Endodermal cell (in vitro differentiated cells): Measurements from ENCODE around the gene HBS1L. TPM values are rescaled to one million over a fixed set of nuclear protein-coding genes. Genes with fewer than 3 reads are reported as not detected.

ENCODE experiments used
- DNase-seq: peaks from one replicate; pipeline ENCODE4 v3.0.0-alpha.2; 2017
- H3K27ac ChIP-seq: 2 replicates; pipeline ENCODE4 v1.5.1; 2013; ENCODE audit warnings: mild to moderate bottlenecking, low read depth, low read length, moderate library complexity
- H3K27me3 ChIP-seq: 2 replicates; pipeline ENCODE4 v1.6.1; 2013; ENCODE audit warnings: mild to moderate bottlenecking, low read length, moderate library complexity; ENCODE audit not compliant: insufficient read depth, control insufficient read depth, poor library complexity, severe bottlenecking
- H3K36me3 ChIP-seq: 2 replicates; pipeline ENCODE4 v1.7.0; 2013; ENCODE audit warnings: mild to moderate bottlenecking, low read length, moderate library complexity; ENCODE audit not compliant: control insufficient read depth, insufficient read depth
- H3K4me1 ChIP-seq: one replicate; pipeline ENCODE4 v1.7.0; 2013; ENCODE audit warnings: low read length; ENCODE audit not compliant: control insufficient read depth, insufficient read depth
- H3K4me3 ChIP-seq: 2 replicates; pipeline ENCODE4 v1.5.1; 2013; ENCODE audit warnings: mild to moderate bottlenecking, low read length, moderate library complexity
- H3K9ac ChIP-seq: 2 replicates; pipeline ENCODE4 v1.6.1; 2013; ENCODE audit warnings: mild to moderate bottlenecking, low read length, moderate library complexity; ENCODE audit not compliant: poor library complexity, severe bottlenecking; ENCODE audit errors: extremely low read depth
- H3K9me3 ChIP-seq: 2 replicates; pipeline ENCODE4 v1.6.1; 2013; ENCODE audit warnings: mild to moderate bottlenecking, low read length, moderate library complexity; ENCODE audit not compliant: control insufficient read depth
- H3K27ac Mint-ChIP-seq: 2 replicates; pipeline ENCODE4 v1.8.0; 2020; ENCODE audit warnings: mixed read lengths
- H3K27me3 Mint-ChIP-seq: 2 replicates; pipeline ENCODE4 v1.8.0; 2021; ENCODE audit warnings: mild to moderate bottlenecking, mixed read lengths; ENCODE audit not compliant: insufficient read depth
- H3K36me3 Mint-ChIP-seq: 2 replicates; pipeline ENCODE4 v1.8.0; 2020; ENCODE audit warnings: low read depth, mixed read lengths
- H3K4me1 Mint-ChIP-seq: 2 replicates; pipeline ENCODE4 v1.8.0; 2020; ENCODE audit warnings: mixed read lengths
- H3K4me3 Mint-ChIP-seq: 2 replicates; pipeline ENCODE4 v1.8.0; 2020; ENCODE audit warnings: mild to moderate bottlenecking, moderate library complexity, mixed read lengths
- H3K9me3 Mint-ChIP-seq: 2 replicates; pipeline ENCODE4 v1.8.0; 2020; ENCODE audit warnings: mild to moderate bottlenecking, mixed read lengths
- WGBS, 2 experiments: methylation state at CpG; one replicate each; pipeline versions ENCODE4 v1.1.5 to v1.1.7; 2013; ENCODE audit warnings: missing lambda C conversion rate in 2 of 2, mixed read lengths in 1 of 2; ENCODE audit not compliant: insufficient coverage in 1 of 2, insufficient read length in 1 of 2; 5-methylcytosine and 5-hydroxymethylcytosine counted together
- total RNA-seq, 2 donors: library from RNA; stranded (reverse); fragmentation: NEBNext Ultra II Directional in 1 of 2; extraction: Animal tissue kit (Norgen Biotek cat#: 25700) in 1 of 2; gene quantifications; 2 replicates in 1 of 2; 3 replicates in 1 of 2; pipeline ENCODE4 v1.2.1, GENCODE V29; 2021
- TF ChIP-seq, protein P1 (sequence below): fragments of 200-600 bp; sonication (generic); conservative IDR thresholded peaks from 2 replicates; pipeline ENCODE4 v1.5.0; 2021; ENCODE audit warnings: antibody characterized with exemption, mild to moderate bottlenecking

Gene HBS1L
- total RNA-seq, 2 donors from 2014 or later = 106 to 122 TPM

DNA sequence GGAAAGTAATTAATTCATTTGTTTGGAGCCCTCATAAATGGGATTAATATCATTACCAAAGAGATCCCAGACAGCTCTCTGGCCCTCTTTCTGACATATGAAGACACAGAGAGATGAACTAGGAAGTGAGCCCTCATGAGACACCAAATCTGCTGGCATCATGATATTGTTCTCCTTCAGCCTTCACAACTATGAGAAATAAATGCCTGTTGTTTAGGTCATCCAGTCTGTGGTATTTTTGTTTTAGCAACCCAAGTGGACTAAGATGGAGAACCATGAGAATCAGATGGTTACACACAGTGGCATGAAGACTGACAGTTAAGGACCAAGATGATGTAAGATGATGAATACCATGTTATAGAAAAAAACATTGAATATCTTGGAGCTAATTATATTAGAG, 16.9 kb upstream of the HBS1L start:
- H3K36me3 Mint-ChIP-seq = no peaks in the 10 kb centered on the region
- no peaks in the 10 kb centered on the region for H3K27me3 Mint-ChIP-seq
- DNase-seq = no peak
- H3K27ac Mint-ChIP-seq = no peak overlapping the region
- H3K36me3 ChIP-seq = no peaks in the 10 kb centered on the region
- H3K4me1 ChIP-seq = no peaks in the 10 kb centered on the region
- no peaks in the 10 kb centered on the region for H3K9me3 Mint-ChIP-seq
- H3K27me3 ChIP-seq = no peaks in the 10 kb centered on the region
- H3K9me3 ChIP-seq = no peaks in the 10 kb centered on the region
- H3K4me1 Mint-ChIP-seq = peaks cover 4% of the 10 kb centered on the region
- H3K4me3 ChIP-seq = no peak overlapping the region
- TF ChIP-seq, protein P1, sequence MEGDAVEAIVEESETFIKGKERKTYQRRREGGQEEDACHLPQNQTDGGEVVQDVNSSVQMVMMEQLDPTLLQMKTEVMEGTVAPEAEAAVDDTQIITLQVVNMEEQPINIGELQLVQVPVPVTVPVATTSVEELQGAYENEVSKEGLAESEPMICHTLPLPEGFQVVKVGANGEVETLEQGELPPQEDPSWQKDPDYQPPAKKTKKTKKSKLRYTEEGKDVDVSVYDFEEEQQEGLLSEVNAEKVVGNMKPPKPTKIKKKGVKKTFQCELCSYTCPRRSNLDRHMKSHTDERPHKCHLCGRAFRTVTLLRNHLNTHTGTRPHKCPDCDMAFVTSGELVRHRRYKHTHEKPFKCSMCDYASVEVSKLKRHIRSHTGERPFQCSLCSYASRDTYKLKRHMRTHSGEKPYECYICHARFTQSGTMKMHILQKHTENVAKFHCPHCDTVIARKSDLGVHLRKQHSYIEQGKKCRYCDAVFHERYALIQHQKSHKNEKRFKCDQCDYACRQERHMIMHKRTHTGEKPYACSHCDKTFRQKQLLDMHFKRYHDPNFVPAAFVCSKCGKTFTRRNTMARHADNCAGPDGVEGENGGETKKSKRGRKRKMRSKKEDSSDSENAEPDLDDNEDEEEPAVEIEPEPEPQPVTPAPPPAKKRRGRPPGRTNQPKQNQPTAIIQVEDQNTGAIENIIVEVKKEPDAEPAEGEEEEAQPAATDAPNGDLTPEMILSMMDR = no peak
- H3K9ac ChIP-seq = no peak overlapping the region
- no peak overlapping the region for H3K27ac ChIP-seq
- no peak overlapping the region for H3K4me3 Mint-ChIP-seq

DNA sequence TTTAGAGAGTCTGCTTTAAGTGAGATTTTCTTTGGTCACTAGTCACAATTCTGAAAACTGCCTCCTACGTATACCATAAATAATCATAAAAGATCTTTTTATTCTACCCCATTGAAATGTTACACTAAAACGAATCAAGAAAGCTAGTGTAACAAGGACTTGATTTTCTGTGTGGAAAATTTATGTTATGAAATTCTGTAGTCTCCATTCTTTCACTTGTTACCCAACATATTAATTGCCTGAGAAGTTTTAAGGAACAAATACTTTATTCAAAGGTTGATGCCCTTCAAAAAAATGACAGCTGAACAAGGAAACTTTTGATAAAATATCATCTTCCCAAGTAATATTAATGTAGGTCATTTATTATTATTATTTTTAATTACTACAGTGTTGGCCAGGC, 13.3 kb upstream of the HBS1L start:
- no peaks in the 10 kb centered on the region for H3K27me3 ChIP-seq
- no peaks in the 10 kb centered on the region for H3K9me3 ChIP-seq
- H3K4me3 ChIP-seq = no peak overlapping the region
- no peak overlapping the region for H3K27ac ChIP-seq
- no peaks in the 10 kb centered on the region for H3K36me3 ChIP-seq
- DNase-seq = no peak
- TF ChIP-seq, protein P1 = no peak
- Mint-ChIP-seq H3K9me3 (no peaks in the 10 kb centered on the region), H3K4me3 (no peak overlapping the region), H3K36me3 (no peaks in the 10 kb centered on the region), H3K4me1 (peaks cover 9% of the 10 kb centered on the region), H3K27me3 (no peaks in the 10 kb centered on the region), H3K27ac (no peak overlapping the region)
- WGBS, 2 experiments = 93% methylated on average over 2 of the region's 2 CpGs; no CpG with 5 or more reads in 1 of the 2 experiments
- peaks cover 5% of the 10 kb centered on the region for H3K4me1 ChIP-seq
- H3K9ac ChIP-seq = no peak overlapping the region

DNA sequence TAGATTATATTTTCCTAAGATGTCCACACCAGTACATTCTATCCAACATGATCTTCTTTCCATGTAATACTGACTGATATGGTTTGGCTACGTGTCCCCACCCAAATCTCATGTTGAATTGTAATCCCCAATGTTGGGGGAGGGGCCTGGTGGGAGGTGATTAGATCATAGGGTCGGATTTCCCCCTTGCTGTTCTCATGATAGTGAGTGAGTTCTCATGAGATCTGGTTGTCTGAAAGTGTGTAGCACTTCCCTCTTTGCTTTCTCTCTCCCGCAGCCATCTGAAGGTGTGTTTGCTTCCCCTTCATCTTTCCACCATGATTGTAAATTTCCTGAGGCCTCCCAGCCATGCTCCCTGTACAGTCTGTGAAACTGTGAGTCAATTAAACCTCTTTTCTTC, 12.2 kb upstream of the HBS1L start:
- 80% methylated on average over 3 of the region's 3 CpGs; no CpG with 5 or more reads in 1 of the 2 experiments for WGBS, 2 experiments
- no peak for DNase-seq
- H3K36me3 Mint-ChIP-seq = no peaks in the 10 kb centered on the region
- no peaks in the 10 kb centered on the region for H3K9me3 Mint-ChIP-seq
- no peak overlapping the region for H3K27ac ChIP-seq
- TF ChIP-seq, protein P1 = no peak
- no peaks in the 10 kb centered on the region for H3K27me3 Mint-ChIP-seq
- H3K9me3 ChIP-seq = no peaks in the 10 kb centered on the region
- no peak overlapping the region for H3K27ac Mint-ChIP-seq
- peaks cover 5% of the 10 kb centered on the region for H3K4me1 ChIP-seq
- H3K4me3 Mint-ChIP-seq = no peak overlapping the region
- no peaks in the 10 kb centered on the region for H3K36me3 ChIP-seq
- H3K4me3 ChIP-seq = no peak overlapping the region
- no peaks in the 10 kb centered on the region for H3K27me3 ChIP-seq
- H3K4me1 Mint-ChIP-seq = peaks cover 11% of the 10 kb centered on the region
- H3K9ac ChIP-seq = no peak overlapping the region
